Duodenal mucosa (tissue), 2 donors: ENCODE measurements around the gene POPDC2.
"Not testable (repeated sequence)": the region's sequence is repeated elsewhere in the genome, so short reads cannot be mapped to it uniquely, and the experiment has no call there.

Experiments used
- H3K27ac ChIP-seq: one replicate; pipeline ENCODE4 v1.7.0; 2013; ENCODE audit warnings: low read depth, low read length
- H3K27me3 ChIP-seq, 2 donors: one replicate each; pipeline ENCODE4 v1.7.0; 2013; ENCODE audit warnings: low read length in 2 of 2, control low read depth in 1 of 2; ENCODE audit not compliant: insufficient read depth in 2 of 2, control insufficient read depth in 1 of 2
- H3K36me3 ChIP-seq, 2 donors: one replicate each; pipeline ENCODE4 v1.7.0; 2013; ENCODE audit warnings: low read length in 2 of 2, control low read depth in 1 of 2; ENCODE audit not compliant: insufficient read depth in 2 of 2, control insufficient read depth in 1 of 2
- H3K4me1 ChIP-seq, 2 donors: one replicate each; pipeline ENCODE4 v1.7.0; 2013; ENCODE audit warnings: low read length in 2 of 2, control low read depth in 1 of 2; ENCODE audit not compliant: insufficient read depth in 2 of 2, control insufficient read depth in 1 of 2
- H3K4me3 ChIP-seq, 2 donors: one replicate each; pipeline ENCODE4 v1.7.0; 2013; ENCODE audit warnings: low read length in 2 of 2, low read depth in 1 of 2
- H3K9ac ChIP-seq, 2 donors: one replicate each; pipeline ENCODE4 v1.7.0; 2013; ENCODE audit warnings: low read length in 2 of 2, low read depth in 1 of 2
- H3K9me3 ChIP-seq, 2 donors: one replicate each; pipeline ENCODE4 v1.7.0; 2013; ENCODE audit warnings: low read length in 2 of 2, control low read depth in 1 of 2; ENCODE audit not compliant: control insufficient read depth in 1 of 2

Gene POPDC2

GRCh38 chr3:119683421-119683820 is 23.0 kb upstream of the POPDC2 start:
- Histone ChIP-seq H3K27me3 (no peaks in the 10 kb centered on the region), H3K27ac (no peak overlapping the region), H3K9me3 (no peaks in the 10 kb centered on the region), H3K4me1 (no peaks in the 10 kb centered on the region), H3K4me3 (no peak overlapping the region), H3K36me3 (no peaks in the 10 kb centered on the region), H3K9ac (no peak overlapping the region)

GRCh38 chr3:119681279-119681678 is 20.9 kb upstream of the POPDC2 start:
- Histone ChIP-seq H3K27ac (no peak overlapping the region), H3K4me3 (no peak overlapping the region), H3K27me3 (no peaks in the 10 kb centered on the region), H3K36me3 (no peaks in the 10 kb centered on the region), H3K9ac (no peak overlapping the region), H3K4me1 (peaks cover 3 to 4% of the 10 kb centered on the region in 2 donors), H3K9me3 (no peaks in the 10 kb centered on the region)

GRCh38 chr3:119679874-119680273 is 19.5 kb upstream of the POPDC2 start:
- H3K9me3 ChIP-seq, result no peaks in the 10 kb centered on the region
- H3K4me3 ChIP-seq, result no peak overlapping the region
- no peak overlapping the region for H3K27ac ChIP-seq
- peaks cover 11 to 13% of the 10 kb centered on the region in 2 donors for H3K4me1 ChIP-seq
- peaks cover 0 to under 1% of the 10 kb centered on the region in 2 donors for H3K36me3 ChIP-seq
- no peaks in the 10 kb centered on the region for H3K27me3 ChIP-seq
- H3K9ac ChIP-seq, result no peak overlapping the region

GRCh38 chr3:119678209-119678608 is 17.8 kb upstream of the POPDC2 start:
- not testable (repeated sequence) for H3K9ac ChIP-seq, H3K4me3 ChIP-seq, H3K9me3 ChIP-seq, H3K27me3 ChIP-seq, H3K27ac ChIP-seq
- peaks cover 11 to 13% of the 10 kb centered on the region in 2 donors for H3K4me1 ChIP-seq
- H3K36me3 ChIP-seq, result peaks cover 6 to 17% of the 10 kb centered on the region in 2 donors

- H3K9me3 ChIP-seq, result no peaks in the 10 kb centered on the region
- peak overlapping the region; percentile 59 to 69 for H3K9ac ChIP-seq
- H3K4me1 ChIP-seq, result peaks cover 13 to 15% of the 10 kb centered on the region in 2 donors
- no peaks in the 10 kb centered on the region for H3K27me3 ChIP-seq
- peak overlapping the region; percentile 77 for H3K27ac ChIP-seq
- peak overlapping the region; percentile 72 to 90 for H3K4me3 ChIP-seq
- H3K36me3 ChIP-seq, result peaks cover 10 to 21% of the 10 kb centered on the region in 2 donors
Observed at GRCh38 chr3:119677641-119677934, 17.2 kb upstream of the POPDC2 start.

- Histone ChIP-seq H3K27ac (peak within 1 kb of the TSS; percentile 91), H3K9me3 (no peaks in the 10 kb centered on the region), H3K4me3 (peak within 1 kb of the TSS; percentile 72 to 90), H3K36me3 (peaks cover 10 to 25% of the 10 kb centered on the region in 2 donors), H3K27me3 (no peaks in the 10 kb centered on the region), H3K4me1 (peaks cover 13 to 15% of the 10 kb centered on the region in 2 donors), H3K9ac (peak within 1 kb of the TSS; percentile 59 to 69)
Observed at GRCh38 chr3:119676771-119677640, 16.6 kb upstream of the POPDC2 start, which contains the start of gene COX17. COX17 (minus strand) TSS chr3:119677406; CDS start chr3:119677310, 96 bp downstream.

GRCh38 chr3:119676020-119676419 is 15.6 kb upstream of the POPDC2 start:
- Histone ChIP-seq H3K4me3 (peak overlapping the region; percentile 72 to 90), H3K27ac (no peak overlapping the region), H3K4me1 (peaks cover 13 to 15% of the 10 kb centered on the region in 2 donors), H3K36me3 (peaks cover 10 to 33% of the 10 kb centered on the region in 2 donors), H3K27me3 (no peaks in the 10 kb centered on the region), H3K9me3 (no peaks in the 10 kb centered on the region), H3K9ac (peak overlapping the region; percentile 58 to 65)

GRCh38 chr3:119675188-119675874 is 14.9 kb upstream of the POPDC2 start:
- peak overlapping the region in 1 of 2 donors; percentile 12 for H3K4me3 ChIP-seq
- H3K27ac ChIP-seq, result no peak overlapping the region
- H3K4me1 ChIP-seq, result peaks cover 13 to 15% of the 10 kb centered on the region in 2 donors

GRCh38 chr3:119673875-119674274 is 13.5 kb upstream of the POPDC2 start:
- Histone ChIP-seq H3K27ac (no peak overlapping the region), H3K9me3 (no peaks in the 10 kb centered on the region), H3K9ac (no peak overlapping the region), H3K36me3 (peaks cover 10 to 37% of the 10 kb centered on the region in 2 donors), H3K27me3 (no peaks in the 10 kb centered on the region), H3K4me3 (no peak overlapping the region), H3K4me1 (peaks cover 13 to 15% of the 10 kb centered on the region in 2 donors)

More at GRCh38 chr3:119675188-119675874, 14.9 kb upstream of the POPDC2 start:
- Histone ChIP-seq H3K36me3 (peaks cover 10 to 33% of the 10 kb centered on the region in 2 donors), H3K27me3 (no peaks in the 10 kb centered on the region), H3K9ac (no peak overlapping the region), H3K9me3 (no peaks in the 10 kb centered on the region)

GRCh38 chr3:119672776-119673175 is 12.4 kb upstream of the POPDC2 start:
- Histone ChIP-seq H3K27me3 (no peaks in the 10 kb centered on the region), H3K9ac (no peak overlapping the region), H3K36me3 (peaks cover 10 to 40% of the 10 kb centered on the region in 2 donors), H3K4me3 (no peak overlapping the region), H3K4me1 (peaks cover 13 to 15% of the 10 kb centered on the region in 2 donors), H3K9me3 (no peaks in the 10 kb centered on the region), H3K27ac (no peak overlapping the region)
